Measurements from ENCODE around the gene RALGPS1. TPM values are rescaled to one million over a fixed set of nuclear protein-coding genes. Genes with fewer than 3 reads are reported as not detected.

RALGPS1 gene
- polyA plus RNA-seq, 1 of the 3 experiments (the other 2 are of a cell fraction): 3.9 TPM

DNA sequence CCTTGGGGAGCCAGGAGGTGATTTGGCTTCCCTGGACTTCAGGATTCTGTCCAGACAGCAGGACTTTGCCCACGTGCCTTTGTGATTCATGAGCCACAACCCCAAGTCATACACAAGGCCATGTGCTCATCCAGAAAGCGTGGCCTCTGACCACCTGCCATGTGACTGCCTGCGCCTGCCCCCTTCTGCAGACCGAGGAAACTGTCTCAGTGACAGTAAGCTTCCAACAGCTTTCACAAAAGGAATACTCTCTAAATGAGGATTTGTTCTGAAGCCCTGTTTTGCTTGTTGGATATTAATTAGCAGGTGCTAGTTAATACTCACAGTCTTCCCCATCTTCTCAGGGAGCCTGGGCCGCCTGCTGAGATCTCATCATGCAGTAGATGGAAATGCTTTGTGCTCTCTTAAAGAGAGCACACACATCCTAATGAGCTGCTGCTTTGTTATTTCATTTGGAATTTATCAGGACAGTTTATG lies 244.8 kb downstream of the RALGPS1 start:
- Histone ChIP-seq H3K4me2 (0 out of 2 replicates have a peak overlapping the region, but pooled peaks have one; percentile 40), H3K79me2 (ENCODE audit: insufficient read depth) (no peaks in the 10 kb centered on the region), H3K9ac (no peak overlapping the region), H3K4me1 (ENCODE audit: control insufficient read depth in 1 of 2, insufficient read depth in 2 of 2, low read depth in 1 of 2, low read length in 1 of 2) (peaks cover 35 to 40% of the 10 kb centered on the region in 2 experiments; a peak in 3 of 4 replicates), H3K36me3 (replicated peaks in 1 of 2; ENCODE audit: control insufficient read depth in 1 of 2, insufficient read depth in 2 of 2, low read length in 1 of 2) (no peaks in the 10 kb centered on the region), H4K20me1 (ENCODE audit: insufficient read depth) (no peaks in the 10 kb centered on the region), H3K9me3 (no peaks in the 10 kb centered on the region), H3K4me3 (ENCODE audit: low read depth in 2 of 2, low read length in 1 of 2) (no peak overlapping the region), H3K9me2 (no peaks in the 10 kb centered on the region), H3K27ac (ENCODE audit: low read depth in 2 of 2, low read length in 1 of 2) (peak overlapping the region; percentile 28 to 29; a peak in 3 of 4 replicates), H3K27me3 (ENCODE audit: insufficient read depth) (no peaks in the 10 kb centered on the region), H2AFZ (ENCODE audit: low read depth) (no peak overlapping the region), H3F3A (replicated peaks; ENCODE audit: insufficient read depth) (peaks cover 12% of the 10 kb centered on the region)
- DNase-seq: peak; percentile 41
- 55% methylated on average over 5 of the region's 5 CpGs for WGBS (ENCODE audit: low lambda C conversion rate)
- ChIA-PET CTCF (interaction anchor here (0.9 to 2.3 kb wide), 3 partner anchors 28 to 219 kb away, joined by 3 to 12 read pairs (median 4); no protein-coding TSS in a partner anchor), POLR2A (no interaction called here)
- TF ChIP-seq CHD2 (IDR thresholded peaks at IDR 0.05; ENCODE audit: low read length, partially characterized antibody): no peak
- TF ChIP-seq, protein P1, sequence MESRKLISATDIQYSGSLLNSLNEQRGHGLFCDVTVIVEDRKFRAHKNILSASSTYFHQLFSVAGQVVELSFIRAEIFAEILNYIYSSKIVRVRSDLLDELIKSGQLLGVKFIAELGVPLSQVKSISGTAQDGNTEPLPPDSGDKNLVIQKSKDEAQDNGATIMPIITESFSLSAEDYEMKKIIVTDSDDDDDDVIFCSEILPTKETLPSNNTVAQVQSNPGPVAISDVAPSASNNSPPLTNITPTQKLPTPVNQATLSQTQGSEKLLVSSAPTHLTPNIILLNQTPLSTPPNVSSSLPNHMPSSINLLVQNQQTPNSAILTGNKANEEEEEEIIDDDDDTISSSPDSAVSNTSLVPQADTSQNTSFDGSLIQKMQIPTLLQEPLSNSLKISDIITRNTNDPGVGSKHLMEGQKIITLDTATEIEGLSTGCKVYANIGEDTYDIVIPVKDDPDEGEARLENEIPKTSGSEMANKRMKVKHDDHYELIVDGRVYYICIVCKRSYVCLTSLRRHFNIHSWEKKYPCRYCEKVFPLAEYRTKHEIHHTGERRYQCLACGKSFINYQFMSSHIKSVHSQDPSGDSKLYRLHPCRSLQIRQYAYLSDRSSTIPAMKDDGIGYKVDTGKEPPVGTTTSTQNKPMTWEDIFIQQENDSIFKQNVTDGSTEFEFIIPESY (IDR thresholded peaks at IDR 0.05; ENCODE audit: borderline replicate concordance, low read depth): no peak
- peak; percentile 74; the same call in 1 of the 2 replicates for TF ChIP-seq RXRA (IDR thresholded peaks at IDR 0.05; ENCODE audit: borderline replicate concordance, low read depth)
- peak; percentile 26; the same call in 1 of the 2 replicates for TF ChIP-seq JUND (IDR thresholded peaks at IDR 0.05)
- TF ChIP-seq, protein P2, sequence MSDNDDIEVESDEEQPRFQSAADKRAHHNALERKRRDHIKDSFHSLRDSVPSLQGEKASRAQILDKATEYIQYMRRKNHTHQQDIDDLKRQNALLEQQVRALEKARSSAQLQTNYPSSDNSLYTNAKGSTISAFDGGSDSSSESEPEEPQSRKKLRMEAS (IDR thresholded peaks at IDR 0.05; ENCODE audit: low read depth): peak; percentile 99
- peak in 1 of 2 experiments; percentile 28; a peak in 1 of 4 replicates for TF ChIP-seq EP300 (IDR thresholded peaks at IDR 0.05; ENCODE audit: borderline replicate concordance in 1 of 2, low read depth in 1 of 2, low read length in 1 of 2)
- TF ChIP-seq RCOR1 (IDR thresholded peaks at IDR 0.05; ENCODE audit: low read length): no peak
- TF ChIP-seq, protein P3, sequence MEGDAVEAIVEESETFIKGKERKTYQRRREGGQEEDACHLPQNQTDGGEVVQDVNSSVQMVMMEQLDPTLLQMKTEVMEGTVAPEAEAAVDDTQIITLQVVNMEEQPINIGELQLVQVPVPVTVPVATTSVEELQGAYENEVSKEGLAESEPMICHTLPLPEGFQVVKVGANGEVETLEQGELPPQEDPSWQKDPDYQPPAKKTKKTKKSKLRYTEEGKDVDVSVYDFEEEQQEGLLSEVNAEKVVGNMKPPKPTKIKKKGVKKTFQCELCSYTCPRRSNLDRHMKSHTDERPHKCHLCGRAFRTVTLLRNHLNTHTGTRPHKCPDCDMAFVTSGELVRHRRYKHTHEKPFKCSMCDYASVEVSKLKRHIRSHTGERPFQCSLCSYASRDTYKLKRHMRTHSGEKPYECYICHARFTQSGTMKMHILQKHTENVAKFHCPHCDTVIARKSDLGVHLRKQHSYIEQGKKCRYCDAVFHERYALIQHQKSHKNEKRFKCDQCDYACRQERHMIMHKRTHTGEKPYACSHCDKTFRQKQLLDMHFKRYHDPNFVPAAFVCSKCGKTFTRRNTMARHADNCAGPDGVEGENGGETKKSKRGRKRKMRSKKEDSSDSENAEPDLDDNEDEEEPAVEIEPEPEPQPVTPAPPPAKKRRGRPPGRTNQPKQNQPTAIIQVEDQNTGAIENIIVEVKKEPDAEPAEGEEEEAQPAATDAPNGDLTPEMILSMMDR (IDR thresholded peaks at IDR 0.05): peak; percentile 16; the same call in 1 of the 2 replicates
- peak; percentile 14; the same call in 1 of the 2 replicates for TF ChIP-seq SMC3 (IDR thresholded peaks at IDR 0.05; ENCODE audit: low read depth, low read length)
- no peak for TF ChIP-seq RFX5 (IDR thresholded peaks at IDR 0.05; ENCODE audit: low read length)
- TF ChIP-seq TEAD4 (IDR thresholded peaks at IDR 0.05; ENCODE audit: borderline replicate concordance, insufficient read depth): no peak
- TF ChIP-seq POLR2AphosphoS5 (IDR thresholded peaks at IDR 0.05; ENCODE audit: low read depth, low read length): 0 out of 2 replicates have a peak, but pooled peaks have one; percentile 40
- TF ChIP-seq TAF1 (IDR thresholded peaks at IDR 0.05; ENCODE audit: borderline replicate concordance, low read depth, low read length): no peak
- TF ChIP-seq ELF1 (IDR thresholded peaks at IDR 0.05): no peak
- TF ChIP-seq RAD21 (IDR thresholded peaks at IDR 0.05; ENCODE audit: low read length): peak; percentile 39
- no peak for TF ChIP-seq EZH2phosphoT487 (IDR thresholded peaks at IDR 0.05; ENCODE audit: borderline replicate concordance, low read depth)
- TF ChIP-seq, protein P4, sequence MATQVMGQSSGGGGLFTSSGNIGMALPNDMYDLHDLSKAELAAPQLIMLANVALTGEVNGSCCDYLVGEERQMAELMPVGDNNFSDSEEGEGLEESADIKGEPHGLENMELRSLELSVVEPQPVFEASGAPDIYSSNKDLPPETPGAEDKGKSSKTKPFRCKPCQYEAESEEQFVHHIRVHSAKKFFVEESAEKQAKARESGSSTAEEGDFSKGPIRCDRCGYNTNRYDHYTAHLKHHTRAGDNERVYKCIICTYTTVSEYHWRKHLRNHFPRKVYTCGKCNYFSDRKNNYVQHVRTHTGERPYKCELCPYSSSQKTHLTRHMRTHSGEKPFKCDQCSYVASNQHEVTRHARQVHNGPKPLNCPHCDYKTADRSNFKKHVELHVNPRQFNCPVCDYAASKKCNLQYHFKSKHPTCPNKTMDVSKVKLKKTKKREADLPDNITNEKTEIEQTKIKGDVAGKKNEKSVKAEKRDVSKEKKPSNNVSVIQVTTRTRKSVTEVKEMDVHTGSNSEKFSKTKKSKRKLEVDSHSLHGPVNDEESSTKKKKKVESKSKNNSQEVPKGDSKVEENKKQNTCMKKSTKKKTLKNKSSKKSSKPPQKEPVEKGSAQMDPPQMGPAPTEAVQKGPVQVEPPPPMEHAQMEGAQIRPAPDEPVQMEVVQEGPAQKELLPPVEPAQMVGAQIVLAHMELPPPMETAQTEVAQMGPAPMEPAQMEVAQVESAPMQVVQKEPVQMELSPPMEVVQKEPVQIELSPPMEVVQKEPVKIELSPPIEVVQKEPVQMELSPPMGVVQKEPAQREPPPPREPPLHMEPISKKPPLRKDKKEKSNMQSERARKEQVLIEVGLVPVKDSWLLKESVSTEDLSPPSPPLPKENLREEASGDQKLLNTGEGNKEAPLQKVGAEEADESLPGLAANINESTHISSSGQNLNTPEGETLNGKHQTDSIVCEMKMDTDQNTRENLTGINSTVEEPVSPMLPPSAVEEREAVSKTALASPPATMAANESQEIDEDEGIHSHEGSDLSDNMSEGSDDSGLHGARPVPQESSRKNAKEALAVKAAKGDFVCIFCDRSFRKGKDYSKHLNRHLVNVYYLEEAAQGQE (IDR thresholded peaks at IDR 0.05; ENCODE audit: low read depth, low read length): no peak
- TF ChIP-seq, protein P5, sequence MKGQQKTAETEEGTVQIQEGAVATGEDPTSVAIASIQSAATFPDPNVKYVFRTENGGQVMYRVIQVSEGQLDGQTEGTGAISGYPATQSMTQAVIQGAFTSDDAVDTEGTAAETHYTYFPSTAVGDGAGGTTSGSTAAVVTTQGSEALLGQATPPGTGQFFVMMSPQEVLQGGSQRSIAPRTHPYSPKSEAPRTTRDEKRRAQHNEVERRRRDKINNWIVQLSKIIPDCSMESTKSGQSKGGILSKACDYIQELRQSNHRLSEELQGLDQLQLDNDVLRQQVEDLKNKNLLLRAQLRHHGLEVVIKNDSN (IDR thresholded peaks at IDR 0.05; ENCODE audit: borderline replicate concordance, low read depth): peak; percentile 85
- TF ChIP-seq TCF12 (IDR thresholded peaks at IDR 0.05): peak; percentile 57; the same call in 1 of the 2 replicates
- no peak for TF ChIP-seq GABPA (IDR thresholded peaks at IDR 0.05; ENCODE audit: low read depth)
- TF ChIP-seq MEF2A (IDR thresholded peaks at IDR 0.05; ENCODE audit: borderline replicate concordance, low read depth): no peak
- TF ChIP-seq NFIC (IDR thresholded peaks at IDR 0.05; ENCODE audit: borderline replicate concordance): no peak
- TF ChIP-seq FOXJ3 (CRISPR knock-in tag; IDR thresholded peaks at IDR 0.05): no peak
- no peak; the same call in 1 of the 2 replicates for TF ChIP-seq FOSL2 (IDR thresholded peaks at IDR 0.05; ENCODE audit: borderline replicate concordance, low read depth)
- TF ChIP-seq FOXM1 (IDR thresholded peaks at IDR 0.05; ENCODE audit: low read depth): no peak
